Measurements from ENCODE around the gene DOCK2. TPM values are rescaled to one million over a fixed set of nuclear protein-coding genes. Genes with fewer than 3 reads are reported as not detected.

The DOCK2 gene
- total and polyA plus RNA-seq, 2 donors (not counting 3 experiments of a cell fraction or from before 2014, with no cell fraction given): 0.62 to 4.8 TPM

GRCh38 chr5:169864483-169864882 lies 227.4 kb downstream of the DOCK2 start:
- CTCF ChIA-PET: interaction anchor here (1.2 kb wide), 1 partner anchor 162 kb away, joined by 6 read pairs; no protein-coding TSS in a partner anchor
- Histone ChIP-seq H3K36me3 (ENCODE audit: control insufficient read depth in 2 of 2, extremely low read depth in 1 of 2, insufficient read depth in 2 of 2, low read length in 2 of 2) (peaks cover 0 to 2% of the 10 kb centered on the region in 2 experiments), H3K4me1 (ENCODE audit: control insufficient read depth, extremely low read depth, insufficient read depth, low read length) (no peaks in the 10 kb centered on the region), H3K9me1 (replicated peaks; ENCODE audit: control insufficient read depth, extremely low read depth, insufficient read depth, low read length) (no peaks in the 10 kb centered on the region), H3K79me2 (ENCODE audit: control insufficient read depth, insufficient read depth, low read length) (no peaks in the 10 kb centered on the region), H4K20me1 (replicated peaks; ENCODE audit: control insufficient read depth, extremely low read depth, insufficient read depth, low read length) (no peaks in the 10 kb centered on the region), H3K9me3 (replicated peaks; ENCODE audit: control insufficient read depth, insufficient read depth, low read length) (no peaks in the 10 kb centered on the region), H2AFZ (ENCODE audit: low read depth, low read length) (no peak overlapping the region), H3K4me2 (ENCODE audit: insufficient read depth, low read length) (no peak overlapping the region), H3K27ac (ENCODE audit: insufficient read depth, low read depth, low read length) (no peak overlapping the region), H3K4me3 (replicated peaks in 1 of 3; ENCODE audit: insufficient read depth in 1 of 3, low read depth in 1 of 3, low read length in 3 of 3) (no peak overlapping the region), H3K9ac (replicated peaks; ENCODE audit: extremely low read depth, insufficient read depth, low read length) (no peak overlapping the region), H3K27me3 (ENCODE audit: control insufficient read depth in 2 of 2, insufficient read depth in 2 of 2, low read length in 2 of 2) (no peaks in the 10 kb centered on the region)
- BruUV-seq (replicated peaks): no TSS peak
- intact Hi-C loops (cut with micrococcal nuclease) (no loop called here), dilution Hi-C loops (cut with MboI; ENCODE audit: extremely low pct_ligation_motif_present, low sequenced_read_pairs) (no loop called here)
- DNase-seq (ENCODE audit: low read depth, low spot score) (no peak), FAIRE-seq (no peak)
- TF ChIP-seq JUN (IDR thresholded peaks at IDR 0.05; ENCODE audit: borderline replicate concordance, insufficient read depth, insufficient read length, low read depth) (no peak), POLR2A (IDR thresholded peaks at IDR 0.05; ENCODE audit: low read depth, low read length) (no peak), EZH2 (IDR thresholded peaks at IDR 0.05; ENCODE audit: borderline replicate concordance, low read depth, low read length, severe bottlenecking) (no peak), POLR2AphosphoS5 (IDR thresholded peaks at IDR 0.05; ENCODE audit: insufficient read depth, low read depth, low read length) (no peak), FOS (IDR thresholded peaks at IDR 0.05; ENCODE audit: borderline replicate concordance, insufficient read depth, low read length) (no peak), CTCF (IDR thresholded peaks at IDR 0.05; ENCODE audit: extremely low read depth in 1 of 2, insufficient read depth in 1 of 2, low read depth in 1 of 2, low read length in 2 of 2) (no peak), MYC (IDR thresholded peaks at IDR 0.05; ENCODE audit: low read depth, low read length) (no peak), GATA2 (IDR thresholded peaks at IDR 0.05; ENCODE audit: insufficient read depth, insufficient read length, low read depth, low read length) (no peak)
- TF ChIP-seq, protein P1, sequence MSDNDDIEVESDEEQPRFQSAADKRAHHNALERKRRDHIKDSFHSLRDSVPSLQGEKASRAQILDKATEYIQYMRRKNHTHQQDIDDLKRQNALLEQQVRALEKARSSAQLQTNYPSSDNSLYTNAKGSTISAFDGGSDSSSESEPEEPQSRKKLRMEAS (IDR thresholded peaks at IDR 0.05; ENCODE audit: insufficient read depth, insufficient read length): no peak
- POLR2A ChIA-PET: no interaction called here
